Astrocyte of the cerebellum (primary cell): ENCODE measurements around the gene C11orf97.

Experiments
- DNase-seq: peaks from one replicate; pipeline ENCODE4 v3.0.0-alpha.2; 2011; ENCODE audit warnings: low read depth
- H3K4me3 ChIP-seq: 2 replicates; pipeline ENCODE4 v1.5.1; 2011; ENCODE audit warnings: mild to moderate bottlenecking, low read depth, low read length, moderate library complexity
- in situ Hi-C: cut with HindIII; loops from 2 replicates; pipeline ENCODE4 v1.10.0; 2017; ENCODE audit warnings: low sequenced_read_pairs
- TF ChIP-seq, protein P1 (sequence below): IDR thresholded peaks from 2 replicates; pipeline ENCODE4 v1.5.1; 2012; ENCODE audit warnings: low read length, low read depth, moderate library complexity, mild to moderate bottlenecking; ENCODE audit errors: missing control alignments

C11orf97 gene

DNA sequence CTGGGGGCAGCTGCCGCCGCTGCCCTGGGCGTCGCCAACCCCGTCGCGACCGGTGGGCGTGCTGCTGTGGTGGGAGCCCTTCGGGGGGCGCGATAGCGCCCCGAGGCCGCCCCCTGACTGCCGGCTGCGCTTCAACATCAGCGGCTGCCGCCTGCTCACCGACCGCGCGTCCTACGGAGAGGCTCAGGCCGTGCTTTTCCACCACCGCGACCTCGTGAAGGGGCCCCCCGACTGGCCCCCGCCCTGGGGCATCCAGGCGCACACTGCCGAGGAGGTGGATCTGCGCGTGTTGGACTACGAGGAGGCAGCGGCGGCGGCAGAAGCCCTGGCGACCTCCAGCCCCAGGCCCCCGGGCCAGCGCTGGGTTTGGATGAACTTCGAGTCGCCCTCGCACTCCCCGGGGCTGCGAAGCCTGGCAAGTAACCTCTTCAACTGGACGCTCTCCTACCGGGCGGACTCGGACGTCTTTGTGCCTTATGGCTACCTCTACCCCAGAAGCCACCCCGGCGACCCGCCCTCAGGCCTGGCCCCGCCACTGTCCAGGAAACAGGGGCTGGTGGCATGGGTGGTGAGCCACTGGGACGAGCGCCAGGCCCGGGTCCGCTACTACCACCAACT is 32.5 kb downstream of the C11orf97 start:
- H3K4me3 ChIP-seq = peak overlapping the region; percentile 47
- in situ Hi-C loops = no loop called here

DNA sequence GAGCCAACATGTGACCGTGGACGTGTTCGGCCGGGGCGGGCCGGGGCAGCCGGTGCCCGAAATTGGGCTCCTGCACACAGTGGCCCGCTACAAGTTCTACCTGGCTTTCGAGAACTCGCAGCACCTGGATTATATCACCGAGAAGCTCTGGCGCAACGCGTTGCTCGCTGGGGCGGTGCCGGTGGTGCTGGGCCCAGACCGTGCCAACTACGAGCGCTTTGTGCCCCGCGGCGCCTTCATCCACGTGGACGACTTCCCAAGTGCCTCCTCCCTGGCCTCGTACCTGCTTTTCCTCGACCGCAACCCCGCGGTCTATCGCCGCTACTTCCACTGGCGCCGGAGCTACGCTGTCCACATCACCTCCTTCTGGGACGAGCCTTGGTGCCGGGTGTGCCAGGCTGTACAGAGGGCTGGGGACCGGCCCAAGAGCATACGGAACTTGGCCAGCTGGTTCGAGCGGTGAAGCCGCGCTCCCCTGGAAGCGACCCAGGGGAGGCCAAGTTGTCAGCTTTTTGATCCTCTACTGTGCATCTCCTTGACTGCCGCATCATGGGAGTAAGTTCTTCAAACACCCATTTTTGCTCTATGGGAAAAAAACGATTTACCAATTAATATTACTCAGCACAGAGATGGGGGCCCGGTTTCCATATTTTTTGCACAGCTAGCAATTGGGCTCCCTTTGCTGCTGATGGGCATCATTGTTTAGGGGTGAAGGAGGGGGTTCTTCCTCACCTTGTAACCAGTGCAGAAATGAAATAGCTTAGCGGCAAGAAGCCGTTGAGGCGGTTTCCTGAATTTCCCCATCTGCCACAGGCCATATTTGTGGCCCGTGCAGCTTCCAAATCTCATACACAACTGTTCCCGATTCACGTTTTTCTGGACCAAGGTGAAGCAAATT is 33.3 kb downstream of the C11orf97 start:
- peak overlapping the region; percentile 47 for H3K4me3 ChIP-seq
- DNase-seq = no peak
- TF ChIP-seq, protein P1, sequence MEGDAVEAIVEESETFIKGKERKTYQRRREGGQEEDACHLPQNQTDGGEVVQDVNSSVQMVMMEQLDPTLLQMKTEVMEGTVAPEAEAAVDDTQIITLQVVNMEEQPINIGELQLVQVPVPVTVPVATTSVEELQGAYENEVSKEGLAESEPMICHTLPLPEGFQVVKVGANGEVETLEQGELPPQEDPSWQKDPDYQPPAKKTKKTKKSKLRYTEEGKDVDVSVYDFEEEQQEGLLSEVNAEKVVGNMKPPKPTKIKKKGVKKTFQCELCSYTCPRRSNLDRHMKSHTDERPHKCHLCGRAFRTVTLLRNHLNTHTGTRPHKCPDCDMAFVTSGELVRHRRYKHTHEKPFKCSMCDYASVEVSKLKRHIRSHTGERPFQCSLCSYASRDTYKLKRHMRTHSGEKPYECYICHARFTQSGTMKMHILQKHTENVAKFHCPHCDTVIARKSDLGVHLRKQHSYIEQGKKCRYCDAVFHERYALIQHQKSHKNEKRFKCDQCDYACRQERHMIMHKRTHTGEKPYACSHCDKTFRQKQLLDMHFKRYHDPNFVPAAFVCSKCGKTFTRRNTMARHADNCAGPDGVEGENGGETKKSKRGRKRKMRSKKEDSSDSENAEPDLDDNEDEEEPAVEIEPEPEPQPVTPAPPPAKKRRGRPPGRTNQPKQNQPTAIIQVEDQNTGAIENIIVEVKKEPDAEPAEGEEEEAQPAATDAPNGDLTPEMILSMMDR = no peak

More for the DNA sequence above, 32.5 kb downstream of the C11orf97 start:
- DNase-seq = no peak
- TF ChIP-seq, protein P1 = no peak

DNA sequence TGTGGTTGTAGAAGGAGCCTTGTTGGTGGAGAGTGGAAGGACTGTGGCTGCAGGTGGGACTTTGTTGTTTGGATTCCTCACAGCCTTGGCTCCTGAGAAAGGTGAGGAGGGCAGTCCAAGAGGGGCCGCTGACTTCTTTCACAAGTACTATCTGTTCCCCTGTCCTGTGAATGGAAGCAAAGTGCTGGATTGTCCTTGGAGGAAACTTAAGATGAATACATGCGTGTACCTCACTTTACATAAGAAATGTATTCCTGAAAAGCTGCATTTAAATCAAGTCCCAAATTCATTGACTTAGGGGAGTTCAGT is 33.9 kb downstream of the C11orf97 start:
- TF ChIP-seq, protein P1 = no peak
- DNase-seq = no peak
- H3K4me3 ChIP-seq = peak overlapping the region; percentile 47
- in situ Hi-C loops = no loop called here

More for the DNA sequence above, 33.3 kb downstream of the C11orf97 start:
- in situ Hi-C loops = no loop called here

DNA sequence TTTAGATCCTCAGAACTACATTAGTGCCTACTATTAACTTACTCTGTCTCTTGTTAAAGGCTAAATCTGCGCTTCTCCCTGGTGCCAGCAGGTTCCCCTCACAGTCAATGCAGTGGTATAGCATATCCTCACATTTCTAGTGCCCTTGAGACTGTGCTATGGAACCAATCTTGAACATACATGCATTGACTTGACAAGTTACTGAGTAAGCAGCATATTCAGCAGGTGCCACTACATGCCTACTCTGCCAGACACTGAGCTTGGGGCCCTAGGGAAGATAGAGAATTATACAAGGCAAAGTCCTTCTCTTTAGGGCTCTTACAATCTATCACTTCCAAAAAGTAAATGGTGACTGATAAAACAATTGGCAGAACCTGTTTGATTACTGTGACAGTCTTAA is 34.6 kb downstream of the C11orf97 start:
- in situ Hi-C loops = no loop called here
- no peak overlapping the region for H3K4me3 ChIP-seq
- TF ChIP-seq, protein P1 = no peak
- no peak for DNase-seq

DNA sequence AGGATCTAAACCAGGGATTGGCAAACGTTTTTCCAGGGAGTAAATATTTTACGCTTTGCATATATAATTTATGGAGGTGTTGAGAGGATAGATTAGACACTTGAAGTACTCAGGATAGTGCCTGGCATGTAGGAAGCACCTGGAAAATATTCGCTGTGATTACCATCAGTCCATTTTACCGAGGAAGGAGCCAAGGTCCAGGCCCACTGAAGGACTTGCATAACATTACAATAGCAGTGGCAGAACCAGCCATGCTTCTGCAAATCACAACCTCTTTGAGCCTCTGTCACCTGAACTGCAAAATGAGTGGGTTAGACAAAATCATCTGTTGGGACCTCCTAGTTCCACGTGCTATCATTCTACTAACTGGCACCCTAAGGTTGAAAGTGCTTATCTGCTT is 36.9 kb downstream of the C11orf97 start:
- H3K4me3 ChIP-seq = no peak overlapping the region
- DNase-seq = no peak
- TF ChIP-seq, protein P1 = no peak
- in situ Hi-C loops = no loop called here

DNA sequence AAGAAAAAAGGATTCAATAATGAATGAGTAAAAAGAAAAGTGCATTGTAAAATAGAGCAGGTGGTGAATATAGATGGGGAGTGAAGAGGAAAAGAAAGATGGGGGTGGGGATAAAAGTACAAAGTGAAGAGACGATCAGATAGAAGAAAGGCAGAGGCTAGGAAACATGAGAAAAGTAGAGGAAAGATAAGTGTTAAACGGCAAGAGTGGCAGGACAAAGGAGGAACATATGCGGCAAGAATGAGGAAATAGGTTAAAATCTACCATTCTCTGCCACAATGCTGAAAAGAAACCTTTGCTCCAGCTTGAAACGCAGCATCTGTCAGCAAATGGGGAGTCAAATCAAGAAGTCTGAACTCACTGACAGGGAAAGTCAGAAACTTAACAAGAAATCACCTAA is 38.3 kb downstream of the C11orf97 start:
- TF ChIP-seq, protein P1 = no peak
- DNase-seq = no peak
- in situ Hi-C loops = no loop called here
- no peak overlapping the region for H3K4me3 ChIP-seq
